ENCODE results near the gene ETFB. TPM values are rescaled to one million over a fixed set of nuclear protein-coding genes. Genes with fewer than 3 reads are reported as not detected.

The ETFB gene
- total RNA-seq, 1 experiment from 2014 or later: 114 TPM

- no peak for TF ChIP-seq CTCF (IDR thresholded peaks at IDR 0.05; ENCODE audit: unreplicated experiment)
- POLR2A ChIA-PET: no interaction called here
- no TSS peak for BruUV-seq (replicated peaks)
- Mint-ChIP-seq H3K27ac (ENCODE audit: low read depth, unreplicated experiment) (no peak overlapping the region), H3K4me1 (ENCODE audit: insufficient read depth, unreplicated experiment) (no peaks in the 10 kb centered on the region), H3K27me3 (ENCODE audit: insufficient read depth, unreplicated experiment) (no peaks in the 10 kb centered on the region), H3K36me3 (ENCODE audit: insufficient read depth, unreplicated experiment) (no peaks in the 10 kb centered on the region), H3K9me3 (ENCODE audit: unreplicated experiment) (peaks cover 22% of the 10 kb centered on the region), H3K4me3 (ENCODE audit: unreplicated experiment) (no peak overlapping the region)
- CTCF ChIA-PET: interaction anchor here (0.9 kb wide), 1 partner anchor 151 kb away, joined by 4 read pairs; no protein-coding TSS in a partner anchor
- DNase-seq (ENCODE audit: unreplicated experiment): no peak
- intact Hi-C loops (cut with micrococcal nuclease): no loop called here
These were observed 70.6 kb downstream of the ETFB start for GRCh38 chr19:51295382-51296126.

Other genes starting within 250 kb of the ETFB start
- gene SIGLEC9, start 241.5 kb downstream of the ETFB start, total RNA-seq (2022): not detected in 2 replicates
- not detected in 2 replicates for gene SIGLEC7, start 224.1 kb downstream of the ETFB start, total RNA-seq (2022)
- 0.33 TPM in 1 of 2 replicates, not detected in the other for gene CD33, start 141.3 kb downstream of the ETFB start, total RNA-seq (2022)
- gene SIGLECL1, start 115.3 kb downstream of the ETFB start, total RNA-seq (2022): not detected in 2 replicates
- gene IGLON5, start 54.7 kb downstream of the ETFB start, total RNA-seq (2022): not detected in 2 replicates
- 0.58 and 0.74 TPM in 2 replicates for gene VSIG10L, start 24.2 kb downstream of the ETFB start, total RNA-seq (2022)
- gene CLDND2, start 2.6 kb upstream of the ETFB start, total RNA-seq (2022): 0.79 TPM in 1 of 2 replicates, not detected in the other
- gene NKG7, start 6.3 kb upstream of the ETFB start, total RNA-seq (2022): not detected in 2 replicates
- gene LIM2, start 21.6 kb upstream of the ETFB start, total RNA-seq (2022): not detected in 2 replicates
- not detected in 2 replicates for gene C19orf84, start 24.2 kb upstream of the ETFB start, total RNA-seq (2022)
- not detected in 2 replicates for gene SIGLEC10, start 51.3 kb upstream of the ETFB start, total RNA-seq (2022)
- not detected in 2 replicates for gene SIGLEC8, start 92.1 kb upstream of the ETFB start, total RNA-seq (2022)
- not detected in 2 replicates for gene CEACAM18, start 112.2 kb upstream of the ETFB start, total RNA-seq (2022)
- gene SIGLEC12, start 135.4 kb upstream of the ETFB start, total RNA-seq (2022): not detected in 2 replicates
- gene SIGLEC6, start 165.3 kb upstream of the ETFB start, total RNA-seq (2022): not detected in 2 replicates
- gene ZNF175, start 204.9 kb upstream of the ETFB start, total RNA-seq (2022): 6.9 and 9.3 TPM in 2 replicates